GM12892 (cell line): Measurements from ENCODE around the gene TRMT11.

Source experiments
- POLR2A ChIP-seq: IDR thresholded peaks from 2 replicates; pipeline ENCODE4 v1.6.1; 2011; ENCODE audit warnings: low read depth, low read length, control low read depth
- POLR2AphosphoS5 ChIP-seq: IDR thresholded peaks from 2 replicates; pipeline ENCODE4 v1.6.1; 2011; ENCODE audit warnings: low read depth, low read length, control low read depth
- TAF1 ChIP-seq: IDR thresholded peaks from 2 replicates; pipeline ENCODE4 v1.6.1; 2011; ENCODE audit warnings: low read depth, mild to moderate bottlenecking, control low read depth, low read length, borderline replicate concordance

- TF ChIP-seq POLR2AphosphoS5: no peak
- TF ChIP-seq TAF1: no peak
- no peak for TF ChIP-seq POLR2A
Measured at GRCh38 chr6:125985979-125986300, 400 bp upstream of the TRMT11 start.
